T-helper 22 cell (primary cell): ENCODE measurements around the gene POLR2E.
"Not testable (repeated sequence)": the region's sequence is repeated elsewhere in the genome, so short reads cannot be mapped to it uniquely, and the experiment has no call there.

Source experiments
- DNase-seq: peaks from one replicate; pipeline ENCODE4 v3.0.0-alpha.2; 2020; ENCODE audit warnings: low read depth

The POLR2E gene

DNA sequence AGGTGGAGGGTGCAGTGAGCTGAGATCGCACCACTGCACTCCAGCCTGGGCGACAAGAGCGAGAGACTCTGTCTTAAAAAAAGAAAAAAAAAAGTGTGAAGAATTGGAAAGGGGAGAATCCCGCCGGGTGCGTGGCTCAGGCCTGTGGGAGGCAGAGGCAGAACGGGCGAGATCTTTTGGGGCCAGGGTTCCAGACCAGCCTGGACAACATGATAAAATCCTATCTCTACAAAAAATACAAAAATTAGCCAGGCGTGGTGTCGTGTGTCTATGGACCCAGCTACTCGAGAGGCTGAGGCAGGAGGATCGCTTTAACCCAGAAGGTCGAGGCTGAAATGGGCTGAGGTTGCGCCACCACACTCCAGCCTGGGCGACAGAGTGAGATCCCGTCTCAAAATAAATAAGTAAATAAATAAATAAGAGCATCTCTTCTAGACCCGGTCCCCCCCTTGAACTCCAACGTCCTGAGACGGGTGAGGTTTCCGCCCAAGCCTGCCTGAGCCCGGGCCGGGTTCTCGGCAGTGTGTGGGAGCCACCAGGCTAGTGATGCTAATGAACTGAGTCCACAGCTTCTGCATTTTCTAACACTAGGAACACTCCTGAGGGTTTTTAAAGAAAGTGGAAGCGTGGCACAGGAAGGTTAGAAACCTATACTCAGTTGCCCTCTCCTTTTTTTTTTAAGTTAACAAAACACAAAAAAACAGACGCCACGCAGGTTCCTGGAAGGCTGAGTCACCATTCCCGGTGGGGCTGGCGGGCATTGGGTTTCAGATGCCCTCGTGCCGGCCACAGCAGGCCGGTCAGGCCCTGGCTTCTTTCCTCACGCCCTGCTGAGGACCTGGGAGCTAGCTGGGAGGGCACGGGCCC, 30.7 kb upstream of the POLR2E start:
- DNase-seq = no peak

DNA sequence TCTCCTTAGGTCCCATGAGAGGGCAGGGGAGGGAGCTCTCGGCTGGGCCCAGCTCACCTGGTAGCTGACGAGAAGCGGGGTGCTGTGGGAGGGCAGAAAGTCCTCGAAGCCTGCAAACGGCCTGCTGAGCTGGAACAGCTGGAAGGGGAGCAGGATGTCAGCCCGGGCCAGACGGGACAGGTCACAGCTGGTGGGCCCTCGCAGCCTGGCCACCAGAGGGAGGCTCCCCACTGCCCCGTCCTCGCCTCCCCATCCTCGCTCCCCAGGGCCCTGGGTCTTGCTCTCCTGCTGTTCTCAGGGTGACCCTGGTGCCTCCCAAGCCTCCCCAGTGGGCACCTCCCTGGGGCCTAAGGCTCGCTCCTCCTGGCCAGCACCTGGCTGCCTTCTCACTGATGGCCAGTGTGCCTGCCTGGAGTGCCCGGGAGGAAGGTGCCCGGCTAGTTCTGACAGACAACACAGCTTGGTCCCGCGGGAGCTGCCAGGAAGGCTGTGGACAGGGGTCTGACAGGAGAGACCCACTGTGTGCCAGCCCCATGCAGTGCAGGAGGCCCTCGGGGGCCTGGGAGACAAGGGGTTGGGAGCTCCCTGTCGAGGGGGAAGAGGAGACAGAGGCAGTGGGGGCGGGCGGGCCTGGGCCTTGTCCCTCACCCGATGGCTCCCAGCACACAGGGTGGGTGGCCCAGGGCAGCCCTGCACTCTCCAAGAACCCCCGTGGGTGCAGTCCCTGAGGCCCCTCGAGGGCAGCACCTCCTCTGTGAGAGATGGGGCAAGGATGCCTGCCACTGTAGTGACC, 28.9 kb upstream of the POLR2E start:
- DNase-seq = no peak

GRCh38 chr19:1123381-1123780, 28.2 kb upstream of the POLR2E start:
- no peak for DNase-seq

- no peak for DNase-seq
Observed at GRCh38 chr19:1122972-1123363, 27.8 kb upstream of the POLR2E start.

DNA sequence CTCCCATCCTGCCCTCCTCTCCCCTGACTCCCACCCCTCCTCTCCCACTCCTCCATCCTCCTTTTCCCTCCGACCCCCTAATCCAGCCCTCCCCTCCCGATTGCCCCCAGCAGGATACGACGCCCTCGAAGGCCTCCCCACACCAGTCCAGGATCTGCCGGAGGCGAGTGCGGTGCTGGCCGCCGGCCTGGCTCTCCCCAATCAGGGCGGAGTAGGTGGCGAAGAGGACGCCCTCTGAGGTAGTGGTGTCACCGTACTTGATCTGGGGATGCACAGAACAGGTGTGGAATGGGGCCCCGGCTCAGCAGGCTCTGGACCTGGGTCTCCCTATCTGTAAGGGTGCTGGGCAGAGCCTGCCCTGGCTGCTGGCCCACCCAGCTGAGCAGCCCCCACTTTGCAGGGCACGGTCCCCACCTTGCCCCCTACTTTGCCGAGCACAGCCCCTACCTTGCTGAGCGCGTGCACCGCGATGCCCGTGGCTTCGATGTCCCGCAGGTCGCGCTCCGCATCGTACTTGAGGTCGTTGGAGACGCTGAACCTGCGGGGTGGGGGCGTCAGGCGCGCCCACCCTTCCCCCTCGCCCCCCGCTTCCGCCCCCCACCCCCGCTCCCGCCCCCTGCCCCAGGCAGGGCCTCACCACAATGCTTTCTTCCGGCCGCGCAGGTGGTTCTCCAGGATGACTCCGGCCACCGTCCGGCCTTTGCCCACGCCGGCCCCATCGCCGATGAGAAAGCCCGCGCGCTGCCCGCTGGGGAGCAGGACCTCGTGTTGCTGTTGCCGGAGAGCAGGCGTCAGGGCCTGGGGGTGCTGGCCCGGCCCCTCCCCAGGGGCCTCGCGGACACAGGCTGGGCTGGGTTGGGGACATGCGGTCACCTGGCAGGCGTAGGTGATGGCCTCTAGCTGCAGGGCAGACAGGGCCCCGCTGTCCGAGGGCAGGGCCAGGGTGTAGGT, 27.1 kb upstream of the POLR2E start:
- no peak for DNase-seq

DNA sequence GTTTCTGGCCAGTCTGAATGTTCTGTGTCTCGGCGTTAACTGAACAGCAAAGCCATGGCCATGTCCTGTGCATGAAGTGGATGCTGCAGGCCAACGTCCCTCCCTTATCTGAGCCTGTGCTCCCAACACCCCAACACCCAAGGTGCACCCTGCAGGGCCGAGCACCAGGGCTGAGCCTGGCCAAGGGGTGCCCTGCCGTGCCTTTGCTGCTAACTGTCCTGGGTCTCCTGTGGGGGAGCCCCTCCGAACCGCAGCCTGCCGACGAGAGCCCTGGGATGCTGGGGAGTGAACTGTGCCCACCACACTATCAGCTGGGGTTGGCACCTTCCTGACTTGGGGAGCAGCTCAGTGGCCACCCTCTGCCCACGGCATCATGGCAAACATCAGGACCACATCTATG, 26.2 kb upstream of the POLR2E start:
- DNase-seq = no peak

- DNase-seq = no peak
Observed at GRCh38 chr19:1119475-1120217, 24.5 kb upstream of the POLR2E start.

- DNase-seq = no peak
Observed at GRCh38 chr19:1118999-1119398, 23.8 kb upstream of the POLR2E start.

DNA sequence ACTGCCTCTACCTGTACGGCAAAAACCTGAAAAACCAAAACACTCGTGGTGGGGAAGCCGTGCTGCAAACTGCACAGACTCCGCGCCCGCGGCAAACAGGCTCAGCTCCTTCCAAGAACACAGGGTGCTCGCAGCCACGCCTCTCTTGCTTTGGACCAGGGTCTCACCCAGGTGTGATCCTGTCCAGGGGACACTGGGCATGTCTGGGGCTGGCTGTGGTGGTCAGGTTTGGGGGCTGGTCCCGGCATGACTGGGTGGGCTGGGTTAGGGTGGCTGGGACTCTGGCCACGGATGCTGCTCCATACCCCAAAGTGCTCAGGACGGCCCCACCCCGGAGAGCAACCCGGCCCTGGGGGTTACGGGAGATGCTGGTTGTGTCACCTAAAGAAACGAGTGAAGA, 22.5 kb upstream of the POLR2E start:
- no peak for DNase-seq

GRCh38 chr19:1116726-1117581, 21.8 kb upstream of the POLR2E start:
- no peak for DNase-seq

GRCh38 chr19:1115646-1116420, 20.7 kb upstream of the POLR2E start:
- DNase-seq = no peak

GRCh38 chr19:1114728-1115127, 19.6 kb upstream of the POLR2E start:
- DNase-seq = not testable (repeated sequence)

DNA sequence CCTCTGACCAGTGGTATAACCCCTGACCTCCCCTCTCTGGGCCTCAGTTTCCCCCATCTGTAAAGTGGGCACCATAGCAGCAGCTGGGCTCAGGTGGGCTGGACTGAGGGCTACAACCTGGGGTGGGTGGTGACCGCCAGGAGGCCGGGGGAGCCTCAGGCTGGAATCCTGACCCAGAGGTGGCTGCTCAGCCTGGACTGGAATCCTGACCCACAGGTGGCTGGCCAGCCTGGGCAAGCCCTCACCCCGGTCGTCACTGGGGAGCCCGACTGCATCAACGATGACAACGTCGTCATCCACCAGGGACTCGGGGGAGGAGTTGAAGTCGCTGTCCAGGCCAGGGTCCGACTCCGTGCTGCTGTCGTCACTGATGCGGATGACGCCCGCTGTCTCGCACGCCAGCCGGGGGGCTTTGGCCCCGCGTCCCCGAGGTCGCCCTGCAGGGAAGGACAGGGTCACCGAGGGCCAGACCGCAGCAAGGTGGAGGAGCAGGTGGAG, 18.9 kb upstream of the POLR2E start:
- DNase-seq = no peak

DNA sequence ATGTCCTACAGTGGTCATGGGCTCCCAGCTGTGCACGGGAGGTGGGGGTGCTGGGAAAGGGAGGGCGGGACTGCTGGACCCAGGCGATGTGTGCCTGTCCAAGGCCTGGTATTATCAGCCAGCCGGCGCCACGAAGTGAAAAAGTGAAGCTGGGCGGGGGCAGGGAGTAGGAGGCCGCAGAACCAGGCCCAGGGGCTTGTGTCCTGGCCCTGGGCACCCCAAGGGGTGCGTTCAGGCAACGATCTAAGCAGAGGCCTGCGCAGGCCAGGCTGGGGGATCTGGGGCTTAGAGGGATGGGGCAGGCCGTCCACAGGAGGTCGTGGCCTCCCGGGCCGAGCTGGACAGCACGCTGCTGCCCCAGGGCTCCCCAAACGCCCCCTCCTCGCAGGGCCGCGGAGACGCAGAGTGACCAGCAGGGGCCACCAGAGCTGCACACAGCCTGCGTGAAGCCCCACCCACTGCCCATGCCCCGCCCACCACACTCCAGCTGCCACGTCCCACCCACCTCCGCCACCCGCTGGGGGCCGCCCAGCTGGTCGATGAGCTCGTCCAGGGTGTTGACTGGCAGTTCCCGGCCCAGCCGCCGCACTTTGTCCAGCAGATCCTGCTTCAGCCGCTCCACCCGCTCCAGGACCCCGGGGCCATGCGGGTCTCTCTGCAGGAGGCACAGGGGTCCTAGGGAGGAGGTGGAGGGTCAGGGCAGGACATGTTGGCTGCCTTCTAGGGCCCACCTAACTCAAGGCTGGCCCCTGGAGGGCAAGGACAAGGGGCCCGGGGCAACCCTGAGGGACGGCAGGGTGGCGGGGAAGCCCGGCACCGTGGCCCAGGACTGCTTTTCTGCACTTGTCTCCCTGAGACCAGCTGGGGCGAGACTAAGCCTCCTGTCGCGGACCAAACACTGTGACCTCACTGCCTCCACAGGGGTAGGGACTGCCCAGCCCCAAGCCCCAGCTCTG, 18.1 kb upstream of the POLR2E start:
- peak; percentile 65 for DNase-seq

- no peak for DNase-seq
Observed at GRCh38 chr19:1112268-1113029, 17.3 kb upstream of the POLR2E start.

DNA sequence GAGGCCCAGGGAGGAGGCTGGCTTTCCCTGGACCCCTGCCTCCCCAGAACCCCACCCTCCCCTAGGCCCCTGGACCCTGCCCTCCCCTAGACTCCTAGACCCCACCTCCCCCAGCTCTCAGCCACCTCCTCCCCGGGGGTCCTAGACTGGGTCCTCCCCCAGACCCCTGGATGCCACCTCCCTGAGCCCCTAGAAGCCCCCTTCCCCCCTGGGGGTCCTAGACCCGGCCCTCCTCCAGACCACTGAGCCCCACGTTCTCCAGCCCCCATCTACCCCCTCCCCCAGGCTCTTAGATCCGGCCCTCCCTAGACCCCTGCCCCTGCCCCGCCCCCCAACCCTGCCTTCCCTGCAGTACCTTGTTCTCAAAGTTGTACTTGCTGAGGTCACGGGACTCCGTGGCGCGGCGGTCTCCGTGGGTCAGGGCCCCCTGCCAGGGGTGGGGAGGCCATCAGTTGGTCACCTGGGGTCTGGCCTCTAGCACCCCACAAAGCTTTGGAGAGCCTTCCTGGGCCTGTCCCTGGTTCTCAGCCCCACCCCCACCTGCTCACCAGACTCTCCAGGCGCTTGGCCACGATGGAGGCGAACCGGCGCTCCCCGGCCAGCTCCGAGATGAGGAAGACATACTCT, 16.6 kb upstream of the POLR2E start:
- DNase-seq = no peak
